Daoy (cell line): Measurements from ENCODE around the gene CCDC85A. TPM values are rescaled to one million over a fixed set of nuclear protein-coding genes. Genes with fewer than 3 reads are reported as not detected.

Experiments used
- DNase-seq: peaks from one replicate; pipeline ENCODE4 v3.0.0-alpha.2; 2015; ENCODE audit warnings: low read depth
- total RNA-seq: library from RNA; depleted of rRNA; stranded (reverse); fragments of >200 nt; shearing (Covaris generic); gene quantifications from 2 replicates; pipeline ENCODE4 v1.2.3, GENCODE V29; 2014

Gene CCDC85A
- total RNA-seq, 1 experiment from 2014 or later = 0.74 TPM

- no peak for DNase-seq
Measured at GRCh38 chr2:56192664-56193305, 9.0 kb downstream of the CCDC85A start.

- DNase-seq = no peak
Measured at GRCh38 chr2:56195563-56195962, 11.8 kb downstream of the CCDC85A start.

- DNase-seq = no peak
Measured at GRCh38 chr2:56197816-56198215, 14.0 kb downstream of the CCDC85A start.

- no peak for DNase-seq
Measured at GRCh38 chr2:56198936-56199335, 15.1 kb downstream of the CCDC85A start.

GRCh38 chr2:56199492-56199891 is 15.7 kb downstream of the CCDC85A start:
- DNase-seq = peak; percentile 47

- no peak for DNase-seq
Measured at GRCh38 chr2:56202381-56203121, 18.8 kb downstream of the CCDC85A start.

GRCh38 chr2:56204556-56204955 is 20.8 kb downstream of the CCDC85A start:
- DNase-seq = no peak

- no peak for DNase-seq
Measured at GRCh38 chr2:56206250-56206649, 22.5 kb downstream of the CCDC85A start.

GRCh38 chr2:56207760-56208159 is 24.0 kb downstream of the CCDC85A start:
- no peak for DNase-seq

- DNase-seq = no peak
Measured at GRCh38 chr2:56208380-56208779, 24.6 kb downstream of the CCDC85A start.

- no peak for DNase-seq
Measured at GRCh38 chr2:56209701-56210100, 25.9 kb downstream of the CCDC85A start.

- no peak for DNase-seq
Measured at GRCh38 chr2:56210291-56210690, 26.5 kb downstream of the CCDC85A start.

- no peak for DNase-seq
Measured at GRCh38 chr2:56211048-56211447, 27.3 kb downstream of the CCDC85A start.

GRCh38 chr2:56215911-56216310 is 32.1 kb downstream of the CCDC85A start:
- DNase-seq = no peak

GRCh38 chr2:56217106-56217505 is 33.3 kb downstream of the CCDC85A start:
- DNase-seq = no peak

- no peak for DNase-seq
Measured at GRCh38 chr2:56222481-56222880, 38.7 kb downstream of the CCDC85A start.

GRCh38 chr2:56224316-56224715 is 40.5 kb downstream of the CCDC85A start:
- DNase-seq = no peak

GRCh38 chr2:56227811-56228210 is 44.0 kb downstream of the CCDC85A start:
- no peak for DNase-seq

GRCh38 chr2:56229397-56230060 is 45.7 kb downstream of the CCDC85A start:
- no peak for DNase-seq

- no peak for DNase-seq
Measured at GRCh38 chr2:56230156-56230555, 46.4 kb downstream of the CCDC85A start.

GRCh38 chr2:56231361-56231760 is 47.6 kb downstream of the CCDC85A start:
- no peak for DNase-seq

GRCh38 chr2:56232912-56233311 is 49.1 kb downstream of the CCDC85A start:
- no peak for DNase-seq

GRCh38 chr2:56234241-56234640 is 50.5 kb downstream of the CCDC85A start:
- DNase-seq = no peak
